HG03025 (cell line): ENCODE measurements around the gene DTX2.
"Not testable (repeated sequence)": the region's sequence is repeated elsewhere in the genome, so short reads cannot be mapped to it uniquely, and the experiment has no call there.

ENCODE experiments used
- ATAC-seq: cut with Tn5 transposase; IDR thresholded peaks from one replicate; pipeline ENCODE4 v1.9.1; 2021; ENCODE audit warnings: mild to moderate bottlenecking, moderate library complexity; ENCODE audit not compliant: unreplicated experiment, low FRiP score

DTX2 gene

GRCh38 chr7:76509931-76510877 is 48.7 kb downstream of the DTX2 start, which contains the start of gene UPK3B:
Gene UPK3B, plus strand, starts transcription at chr7:76510552. Its CDS starts 101 bp downstream, at chr7:76510653.
- no peak for ATAC-seq

- not testable (repeated sequence) for ATAC-seq
These were observed 49.8 kb downstream of the DTX2 start for GRCh38 chr7:76511200-76511910.

- ATAC-seq, result not testable (repeated sequence)
These were observed 50.7 kb downstream of the DTX2 start for GRCh38 chr7:76511911-76512885.

GRCh38 chr7:76512941-76513816 is 51.7 kb downstream of the DTX2 start:
- ATAC-seq, result no peak

GRCh38 chr7:76513817-76514799 is 52.6 kb downstream of the DTX2 start:
- ATAC-seq, result no peak

GRCh38 chr7:76514926-76515771 is 53.6 kb downstream of the DTX2 start:
- ATAC-seq, result no peak

- no peak for ATAC-seq
These were observed 54.5 kb downstream of the DTX2 start for GRCh38 chr7:76515999-76516443.

GRCh38 chr7:76516932-76517331 is 55.4 kb downstream of the DTX2 start:
- not testable (repeated sequence) for ATAC-seq

GRCh38 chr7:76526183-76526582 is 64.7 kb downstream of the DTX2 start:
- ATAC-seq, result not testable (repeated sequence)

- not testable (repeated sequence) for ATAC-seq
These were observed 70.1 kb downstream of the DTX2 start for GRCh38 chr7:76531643-76532042.

- ATAC-seq, result not testable (repeated sequence)
These were observed 81.7 kb downstream of the DTX2 start, which contains the start of gene SPDYE16 for GRCh38 chr7:76543197-76543596. Gene SPDYE16, minus strand, starts transcription at chr7:76543297. Its CDS starts 1,838 bp downstream, at chr7:76541459.

- peak; percentile 99 for ATAC-seq
These were observed 87.7 kb downstream of the DTX2 start for GRCh38 chr7:76549025-76549854.

- ATAC-seq, result not testable (repeated sequence)
These were observed 88.3 kb downstream of the DTX2 start for GRCh38 chr7:76549855-76550248.

GRCh38 chr7:76551992-76552391 is 90.5 kb downstream of the DTX2 start:
- not testable (repeated sequence) for ATAC-seq
